Raji (cell line): Measurements from ENCODE around the gene TMEM132D.

ENCODE experiments used
- POLR2A ChIP-seq: IDR thresholded peaks from 2 replicates; pipeline ENCODE4 v1.6.1; 2011; ENCODE audit warnings: low read depth, low read length, control low read depth; ENCODE audit not compliant: insufficient read depth

Gene TMEM132D

DNA sequence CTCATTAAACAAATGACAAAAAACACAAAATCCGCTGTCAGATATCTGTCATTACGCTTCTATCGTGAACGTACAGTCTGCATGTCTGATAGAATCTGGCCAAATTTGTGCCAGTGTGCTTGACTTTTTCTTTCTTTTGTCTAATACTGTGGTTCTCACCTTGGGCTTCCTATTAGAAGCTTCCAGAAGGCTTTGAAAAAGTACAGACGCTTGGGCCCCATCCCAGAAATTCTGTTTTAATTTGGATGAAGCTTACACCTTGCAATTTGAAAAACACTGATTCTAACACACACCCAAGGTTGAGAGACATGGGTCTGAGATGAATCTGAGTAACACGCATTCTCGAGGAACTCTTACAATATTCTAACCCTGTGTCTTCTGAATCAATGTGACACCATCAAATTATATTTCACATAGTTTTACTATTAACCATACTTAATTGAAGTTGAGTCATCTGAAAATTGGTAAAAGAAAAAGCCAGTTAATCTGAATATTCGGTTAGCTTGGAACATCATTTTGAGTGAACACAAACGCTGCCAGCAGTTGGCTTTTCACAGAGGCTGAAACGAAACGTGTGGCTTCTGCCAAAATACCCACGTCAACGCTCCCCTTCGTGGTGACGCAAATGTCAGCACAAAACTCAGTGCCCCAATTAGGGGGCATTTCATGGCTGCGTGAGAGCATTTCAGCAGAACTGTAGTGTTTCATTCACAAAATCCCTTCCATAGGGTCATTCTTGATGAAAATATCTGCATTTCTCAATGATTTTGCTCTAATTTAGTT lies 420.5 kb downstream of the TMEM132D start:
- no peak for TF ChIP-seq POLR2A

DNA sequence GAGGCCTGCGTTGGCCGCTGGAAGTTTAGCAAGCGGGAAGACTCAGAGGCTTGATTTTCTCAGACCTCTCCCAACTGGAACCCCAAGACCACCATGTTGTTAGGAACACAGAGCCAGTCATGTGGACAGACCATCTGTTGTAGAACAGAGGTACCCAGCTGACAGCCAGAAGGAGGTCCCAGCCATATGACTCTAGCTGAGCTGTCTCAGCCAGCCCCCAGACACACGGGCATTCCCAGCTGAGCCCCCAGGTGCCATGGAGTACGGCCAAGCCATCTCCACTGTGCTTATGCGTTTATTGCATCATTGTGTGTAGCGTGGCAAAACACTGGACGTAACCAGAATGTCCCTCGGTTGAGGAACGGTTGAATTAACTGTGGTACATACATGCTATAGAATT lies 421.9 kb downstream of the TMEM132D start:
- TF ChIP-seq POLR2A: no peak

DNA sequence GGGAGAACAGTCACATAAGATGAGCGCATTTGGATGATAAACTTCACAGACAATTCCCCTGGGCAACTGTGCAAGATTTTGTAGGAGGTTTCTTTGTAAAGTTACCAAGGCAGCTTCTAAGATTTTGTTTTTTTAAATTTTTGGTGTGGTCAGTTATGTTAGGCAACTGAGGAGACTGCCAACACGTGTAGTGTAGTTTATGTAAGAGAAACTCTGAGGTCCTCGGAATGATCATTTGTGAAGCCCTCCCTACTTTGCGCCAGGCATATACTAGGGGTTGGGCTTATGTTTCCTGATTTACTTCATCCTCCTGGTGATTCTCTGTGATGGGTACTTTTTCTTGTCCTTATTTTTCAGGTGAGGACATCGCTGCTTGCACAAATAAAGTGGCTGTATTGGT lies 433.6 kb downstream of the TMEM132D start:
- TF ChIP-seq POLR2A: no peak

DNA sequence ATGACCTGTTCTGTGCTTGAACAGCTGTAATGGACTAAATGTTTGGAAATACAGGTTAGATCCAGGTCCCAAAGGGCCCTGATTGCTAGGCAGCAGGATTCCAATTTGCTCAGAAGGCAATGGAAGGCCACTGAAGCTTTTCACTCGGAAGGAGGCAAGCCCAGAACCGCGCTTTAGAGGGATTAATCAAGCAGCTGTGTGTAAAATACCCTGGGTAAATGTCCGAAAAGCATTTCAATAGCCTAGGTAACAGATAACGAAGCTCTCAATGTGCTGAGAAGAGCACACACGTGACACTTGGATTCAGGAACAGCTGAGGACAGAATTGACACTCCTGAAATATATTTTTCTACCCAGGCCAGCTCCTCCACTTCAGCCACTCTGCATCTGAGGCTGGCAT lies 436.1 kb downstream of the TMEM132D start:
- no peak for TF ChIP-seq POLR2A

DNA sequence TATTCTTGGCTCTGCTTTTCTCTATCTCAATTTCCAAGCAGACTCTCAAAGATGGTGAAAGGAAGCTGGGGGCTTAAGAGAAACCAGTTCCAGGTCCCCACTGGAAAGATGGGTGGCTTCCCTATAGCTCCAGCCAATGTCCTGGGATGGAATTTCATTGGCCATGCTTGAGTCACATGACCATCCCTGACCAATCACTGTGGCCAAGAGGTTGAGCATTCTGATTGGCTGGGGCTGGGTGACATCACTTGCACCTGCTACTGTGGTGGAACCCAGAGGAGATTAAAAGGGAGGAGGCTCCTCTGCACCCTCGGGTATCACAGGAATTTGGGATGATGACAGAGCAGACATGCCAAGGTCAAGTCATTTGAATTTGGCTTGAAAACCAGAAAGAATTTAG lies 436.5 kb downstream of the TMEM132D start:
- no peak for TF ChIP-seq POLR2A

DNA sequence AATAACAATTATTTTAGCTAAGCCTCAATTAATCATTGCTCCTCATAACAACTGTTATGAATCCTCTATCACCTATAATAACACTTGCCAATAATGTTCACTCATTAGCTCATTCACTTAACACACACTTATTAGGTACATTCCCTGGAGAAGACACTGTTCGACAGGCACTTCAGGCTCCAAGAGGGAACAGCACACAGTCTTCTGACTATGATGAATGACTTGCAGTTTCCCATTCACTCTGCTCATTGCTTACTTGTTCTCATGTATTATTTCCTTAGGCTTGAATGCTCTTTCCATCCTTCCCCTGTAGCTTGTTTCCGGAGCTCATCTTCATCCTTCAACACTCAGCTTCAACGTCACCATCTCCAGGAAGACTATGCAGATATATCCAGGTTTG lies 437.3 kb downstream of the TMEM132D start:
- TF ChIP-seq POLR2A: no peak

DNA sequence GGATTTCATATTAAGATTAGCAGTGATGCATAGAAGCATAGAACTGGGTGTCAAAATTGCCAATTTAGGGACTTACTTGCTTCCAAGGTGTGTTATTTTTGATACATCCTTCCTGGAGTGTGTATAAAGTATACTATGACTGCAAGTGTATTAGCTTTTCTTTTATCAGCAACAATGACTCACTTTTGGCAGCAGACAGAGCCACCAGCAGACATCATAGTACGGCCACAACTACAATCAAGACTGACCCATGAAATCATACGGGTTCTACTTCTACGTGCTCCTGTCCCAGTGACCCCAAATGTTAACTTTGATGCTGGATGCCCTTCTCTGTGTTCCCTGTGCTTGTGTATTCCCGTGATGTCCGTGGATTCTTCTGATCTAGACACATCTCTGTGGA lies 443.9 kb downstream of the TMEM132D start:
- no peak for TF ChIP-seq POLR2A

DNA sequence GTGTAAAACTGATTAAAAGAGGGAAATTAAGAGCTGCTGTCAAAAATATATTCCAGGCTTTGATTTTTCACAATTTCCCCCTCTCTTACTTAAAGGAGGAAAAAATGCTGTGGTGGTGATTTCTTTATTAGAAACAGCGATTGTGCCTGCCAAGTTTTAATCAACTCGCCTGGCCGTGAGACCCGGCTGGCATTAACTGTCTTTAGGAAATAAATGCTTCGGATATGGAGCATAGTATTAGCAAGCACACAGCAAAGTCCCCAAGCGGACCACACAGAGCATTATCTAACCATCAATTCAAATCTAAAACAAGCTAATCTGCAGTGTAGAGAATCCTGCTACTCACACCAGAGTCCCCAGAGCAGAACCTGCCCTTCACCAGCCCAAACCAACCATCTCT lies 457.1 kb downstream of the TMEM132D start:
- no peak for TF ChIP-seq POLR2A

DNA sequence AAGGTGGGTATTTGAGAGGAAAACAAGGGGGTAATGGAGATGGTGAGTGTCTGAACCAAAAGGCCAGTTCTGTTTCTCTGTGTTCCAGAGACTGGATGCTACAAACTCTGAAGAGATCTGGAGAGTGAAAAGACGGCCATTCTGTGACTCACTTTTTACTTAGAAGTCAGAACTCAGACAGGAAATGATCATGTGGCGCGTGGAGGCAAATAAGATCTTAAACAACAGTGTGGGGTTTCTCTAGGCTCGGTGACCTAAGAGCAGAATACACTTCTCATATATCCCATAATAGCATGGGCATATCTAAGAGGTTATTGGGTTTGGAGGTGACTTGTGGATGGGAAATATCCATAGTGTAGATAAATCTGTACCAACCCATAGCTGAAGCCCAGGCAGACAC lies 463.5 kb downstream of the TMEM132D start:
- no peak for TF ChIP-seq POLR2A

DNA sequence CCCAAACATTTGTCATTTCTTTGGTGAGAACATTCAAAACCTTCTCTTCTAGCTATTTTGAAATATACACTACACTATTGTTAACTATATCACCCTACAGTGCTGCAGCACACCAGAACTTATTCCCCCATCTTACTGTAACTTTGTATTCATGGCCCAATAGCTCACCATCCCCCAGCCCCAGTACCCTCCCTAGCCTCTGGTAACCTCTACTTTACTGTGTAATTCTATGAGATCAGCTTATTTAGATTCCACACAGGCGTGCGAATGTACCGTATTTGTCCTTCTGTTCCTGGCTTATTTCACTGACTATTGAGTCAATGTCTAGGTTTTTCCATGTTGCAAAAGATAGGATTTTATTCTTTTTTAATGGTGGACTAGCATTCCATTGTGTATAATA lies 469.0 kb downstream of the TMEM132D start:
- TF ChIP-seq POLR2A: no peak

DNA sequence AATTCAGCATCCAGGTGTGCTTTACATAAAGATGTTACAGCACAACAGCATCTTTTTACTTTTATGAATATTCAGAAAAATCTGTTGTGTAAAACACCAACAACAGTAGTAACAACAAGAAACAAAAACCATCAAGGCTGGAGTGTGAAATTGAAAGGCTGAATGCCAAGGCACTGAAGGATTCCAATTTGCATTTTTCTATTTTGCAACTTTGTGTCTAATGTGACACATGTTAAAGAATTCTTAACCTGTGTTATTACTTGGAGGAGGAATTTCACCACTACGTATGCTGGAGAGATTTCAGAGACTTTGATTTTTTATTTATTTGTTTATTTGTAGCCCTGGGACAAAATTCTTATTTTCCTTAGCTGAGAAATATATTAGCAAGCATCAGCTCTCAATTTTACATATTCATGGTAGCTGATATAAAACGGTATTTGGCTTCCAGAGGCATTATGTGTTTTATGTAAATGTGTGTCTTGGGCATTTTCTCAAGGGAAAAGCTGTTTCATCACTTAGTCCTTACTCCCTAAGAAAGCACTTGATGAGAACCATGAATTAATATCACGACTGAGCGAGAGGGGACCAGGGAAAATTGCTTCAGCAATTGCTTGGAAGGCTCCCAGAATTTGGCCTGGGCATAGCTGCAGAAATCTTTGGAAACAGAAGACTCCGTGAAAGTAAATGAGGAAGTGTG lies 475.4 kb downstream of the TMEM132D start:
- no peak for TF ChIP-seq POLR2A

DNA sequence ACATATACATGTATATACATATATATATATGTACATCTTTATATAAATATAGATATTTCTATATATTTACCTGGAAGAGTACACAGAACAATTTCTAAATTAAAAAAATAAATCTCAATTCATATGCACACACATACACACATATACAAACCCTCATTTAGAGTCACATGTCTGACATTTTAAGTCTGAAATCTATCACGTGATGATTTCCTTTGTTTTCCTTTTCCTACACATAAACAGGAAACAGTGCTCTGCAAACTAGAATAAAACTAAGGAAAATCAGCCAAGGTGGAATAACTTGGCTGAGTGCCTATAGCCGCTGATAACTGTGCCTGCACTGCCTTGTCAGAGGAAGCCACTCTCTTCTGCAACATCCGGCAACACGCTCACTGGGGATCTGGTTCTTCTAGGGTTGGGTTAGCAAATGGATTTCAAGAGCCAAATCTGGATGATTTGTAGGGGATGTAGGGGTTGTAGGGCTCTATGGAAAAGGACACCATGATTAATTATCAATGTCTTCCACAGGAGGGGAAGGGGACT lies 480.7 kb downstream of the TMEM132D start:
- no peak for TF ChIP-seq POLR2A

DNA sequence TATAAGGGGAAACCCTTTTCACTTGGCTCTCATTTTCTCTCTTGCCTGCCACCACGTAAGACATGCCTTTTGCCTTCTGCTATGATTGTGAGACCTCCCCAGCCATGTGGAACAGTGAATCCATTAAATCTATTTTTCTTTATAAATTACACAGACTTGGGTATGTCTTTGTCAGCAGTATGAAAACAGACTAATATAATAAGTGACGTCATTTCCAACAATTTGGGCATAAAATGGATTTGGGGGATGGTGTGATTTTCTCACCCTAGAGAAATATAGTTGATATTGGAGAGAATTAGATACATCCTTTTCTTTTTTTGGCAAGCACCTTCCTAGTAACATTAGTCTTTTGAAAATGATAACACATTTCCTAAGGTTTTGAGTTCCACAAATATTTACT lies 490.5 kb downstream of the TMEM132D start:
- TF ChIP-seq POLR2A: no peak

DNA sequence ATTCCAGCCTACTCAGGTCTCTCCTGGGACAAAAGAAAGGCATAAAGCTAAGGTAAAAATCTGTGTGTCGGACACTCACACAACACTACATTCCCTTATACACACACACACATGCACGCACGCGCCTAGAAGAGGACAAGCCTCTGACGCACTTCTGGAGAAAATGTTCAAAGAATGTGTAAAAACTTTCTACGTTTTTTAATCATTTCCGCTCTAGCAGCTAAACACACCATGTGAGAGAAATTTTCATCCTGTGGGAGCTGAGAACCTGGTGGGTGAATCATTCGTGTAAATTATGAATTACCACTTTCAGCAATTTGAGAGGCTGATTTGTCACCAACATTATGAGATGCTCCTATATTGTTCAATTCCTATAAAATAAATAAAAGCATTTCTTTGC lies 494.5 kb downstream of the TMEM132D start:
- TF ChIP-seq POLR2A: no peak

DNA sequence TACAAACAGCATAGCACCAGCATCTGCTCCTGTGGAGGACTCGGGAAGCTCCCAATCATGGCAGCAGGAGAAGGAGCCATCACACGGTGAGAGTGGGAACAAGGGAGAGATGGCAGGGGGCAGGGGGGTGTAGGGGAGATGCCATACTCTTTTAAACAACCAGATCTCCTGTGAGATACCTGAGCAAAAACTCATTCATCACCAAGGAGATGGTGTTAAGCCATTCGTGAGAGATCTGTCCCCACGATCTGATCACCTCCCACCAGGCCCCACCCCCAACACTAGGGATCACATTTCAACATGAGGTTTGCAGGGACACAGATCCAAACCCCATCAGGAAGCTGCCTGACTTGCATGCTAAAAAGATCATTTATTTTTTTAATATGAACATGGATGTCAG lies 499.3 kb downstream of the TMEM132D start:
- no peak for TF ChIP-seq POLR2A

DNA sequence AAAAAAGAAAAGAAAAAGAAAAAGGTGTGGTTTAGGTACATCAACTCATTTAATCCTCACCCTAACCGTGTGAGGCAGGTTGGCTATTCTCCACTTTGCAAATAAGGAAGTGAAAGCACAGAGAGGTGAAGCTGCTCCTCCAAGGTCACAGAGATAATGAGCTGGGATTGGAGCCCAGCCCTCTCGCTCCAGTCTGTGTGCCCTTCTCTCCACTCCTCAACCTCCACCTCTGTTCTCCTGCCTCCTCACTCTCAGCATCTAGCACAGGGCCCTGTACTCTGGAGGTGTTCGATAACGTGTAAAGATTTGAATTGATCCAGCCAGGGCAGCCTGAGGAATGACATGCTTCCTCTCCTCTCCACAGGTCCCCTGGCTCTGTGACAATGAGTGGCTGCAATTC lies 502.3 kb downstream of the TMEM132D start:
- no peak for TF ChIP-seq POLR2A
